ENCODE measurements around the gene TNNC1.

- TF ChIP-seq CTCF (IDR thresholded peaks at IDR 0.05) (no peak), POLR2AphosphoS5 (IDR thresholded peaks at IDR 0.05) (no peak), POLR2A (IDR thresholded peaks at IDR 0.05) (no peak)
Measured at GRCh38 chr3:52403955-52404354, 49.9 kb downstream of the TNNC1 start.

All from breast epithelium (tissue), 3 donors.